Activated CD8-positive, alpha-beta memory T cell treated with anti-CD3 and anti-CD28 coated beads for 4 hours (primary cell): ENCODE results near the gene WFDC10B.
"Not testable (repeated sequence)": the region's sequence is repeated elsewhere in the genome, so short reads cannot be mapped to it uniquely, and the experiment has no call there.

Experiments
- DNase-seq, 2 donors: peaks; one replicate each; pipeline ENCODE4 v3.0.0-alpha.2; 2020; ENCODE audit warnings: low read depth in 2 of 2

WFDC10B gene

DNA sequence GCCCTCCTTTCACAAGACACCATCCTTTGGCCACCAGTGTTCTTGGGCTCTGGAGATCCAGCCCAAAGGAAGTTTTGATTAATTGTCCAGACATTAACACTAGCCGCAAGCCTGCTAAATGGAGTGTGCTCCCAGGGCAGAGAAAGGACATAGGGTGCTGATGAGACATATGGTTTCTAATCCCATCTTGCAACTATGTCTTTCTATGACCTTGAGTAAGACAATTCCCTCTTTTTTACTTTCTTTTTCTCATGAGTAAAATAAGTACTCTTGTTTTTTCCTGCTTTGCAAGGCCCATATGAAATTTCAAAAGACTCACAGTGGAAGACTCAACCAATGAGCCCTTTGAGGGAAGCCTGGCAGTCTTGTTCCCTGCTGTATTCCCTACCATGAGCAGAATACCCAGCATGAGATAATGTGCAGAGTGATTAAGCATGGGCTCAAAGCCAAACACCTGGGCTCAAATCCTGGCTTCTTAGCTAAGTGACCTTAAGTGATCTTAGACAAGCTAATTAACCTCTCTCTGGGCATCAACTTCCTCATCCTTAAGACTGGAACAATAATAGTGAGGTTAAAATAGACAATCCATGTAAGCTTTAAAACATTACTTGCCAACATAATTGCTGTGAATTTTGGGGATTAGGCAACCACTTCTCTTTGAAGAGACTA lies at the start of gene WFDC10B:
TSS of gene WFDC10B (minus strand) at position 51 of the 669 bp plus-strand sequence. CDS start 19,027 bp downstream, outside the sequence.
- no peak for DNase-seq

DNA sequence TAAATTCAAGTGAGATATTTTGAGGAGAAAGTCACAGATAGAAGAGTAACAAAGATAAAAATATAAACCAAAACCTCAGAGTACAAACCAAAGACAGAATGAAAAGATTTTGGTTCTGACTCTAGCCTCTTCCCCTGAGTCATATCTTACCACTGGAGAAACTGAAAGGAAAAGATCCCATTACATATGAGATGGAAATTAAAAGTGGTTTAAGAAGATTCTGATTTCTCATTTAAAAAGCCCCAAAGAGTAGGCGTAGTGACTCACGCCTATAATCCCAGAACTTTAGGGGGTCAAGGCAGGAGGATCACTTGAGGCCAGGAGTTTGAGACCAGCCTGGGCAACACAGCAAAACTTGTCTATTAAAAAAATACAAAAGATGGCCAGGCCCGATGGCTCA lies 47.9 kb upstream of the WFDC10B start:
- DNase-seq, result no peak

DNA sequence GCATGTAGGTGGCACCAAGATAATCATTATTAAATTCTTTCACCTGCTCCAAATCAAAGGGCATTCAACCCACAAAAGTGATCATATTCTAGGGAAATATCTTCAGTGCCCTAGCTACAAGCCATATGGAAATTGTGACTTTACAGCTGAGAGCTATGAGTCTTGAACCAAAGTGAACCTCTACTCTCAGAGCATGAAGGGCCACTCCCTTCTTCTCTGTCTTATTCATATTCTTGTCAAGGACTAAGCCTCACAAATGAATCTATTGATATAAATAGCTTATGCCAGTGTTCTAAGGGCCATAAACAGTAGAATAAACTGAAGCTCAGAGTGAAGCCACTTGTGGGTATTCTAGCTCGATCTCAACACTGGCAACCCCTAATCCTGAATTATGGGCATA lies 46.9 kb upstream of the WFDC10B start:
- DNase-seq, result no peak

DNA sequence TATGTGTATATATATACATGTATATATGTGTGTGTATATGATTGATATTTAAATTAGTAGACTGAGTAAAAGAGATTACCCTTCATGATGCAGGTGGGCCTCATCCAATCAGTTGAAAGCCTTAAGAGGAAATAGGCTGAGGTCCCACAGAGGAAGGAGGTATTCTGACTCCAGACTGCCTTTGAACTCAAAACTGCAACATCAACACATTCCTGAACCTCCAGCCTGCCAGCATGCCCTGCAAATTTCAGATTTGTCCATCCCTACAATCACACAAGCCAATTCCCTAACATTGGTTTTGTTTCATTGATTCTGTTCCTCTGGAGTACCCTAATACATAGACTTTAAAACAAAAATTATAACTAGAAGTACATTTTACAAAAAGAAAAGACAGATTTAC lies 40.2 kb upstream of the WFDC10B start:
- no peak for DNase-seq

- DNase-seq, result no peak
These were observed 37.8 kb upstream of the WFDC10B start for GRCh38 chr20:45742596-45742995.

GRCh38 chr20:45735988-45736387 lies 31.2 kb upstream of the WFDC10B start:
- DNase-seq, result no peak

DNA sequence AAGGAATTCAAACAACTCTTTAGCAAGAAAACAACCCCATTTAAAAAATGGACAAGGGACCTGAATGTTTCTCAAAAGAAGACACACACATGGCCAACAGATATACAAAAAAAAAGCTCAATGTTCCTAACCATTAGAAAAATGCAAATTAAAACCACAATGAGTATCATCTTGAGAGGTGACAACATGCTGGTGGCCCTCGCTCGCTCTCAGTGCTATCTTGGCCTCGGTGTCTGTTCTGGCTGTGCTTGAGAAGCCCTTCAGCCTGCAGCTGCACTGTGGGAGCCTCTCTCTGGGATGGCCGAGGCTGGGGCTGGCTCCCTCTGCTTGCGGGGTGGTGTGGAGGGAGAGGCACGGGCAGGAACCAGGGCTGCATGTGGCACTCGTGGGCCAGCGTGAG lies 30.7 kb upstream of the WFDC10B start:
- no peak for DNase-seq

DNA sequence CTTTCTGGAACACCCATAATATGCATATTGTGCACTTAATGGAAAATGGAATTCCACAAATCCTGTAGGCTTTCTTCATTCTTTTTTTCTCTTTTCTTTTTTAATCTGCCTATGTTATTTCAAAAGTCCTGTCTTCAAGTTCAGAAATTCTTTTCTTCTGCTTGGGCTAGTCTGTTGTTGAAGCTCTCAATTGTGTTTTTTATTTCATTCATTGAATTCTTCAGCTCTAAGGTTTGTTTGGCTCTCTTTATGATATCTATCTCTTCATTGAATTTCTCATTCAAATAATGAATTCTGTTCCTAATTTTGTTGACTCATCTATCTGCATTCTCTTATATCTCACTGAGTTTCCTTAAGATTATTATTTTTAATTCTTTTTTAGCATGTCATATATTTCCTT lies 27.4 kb upstream of the WFDC10B start:
- no peak for DNase-seq

DNA sequence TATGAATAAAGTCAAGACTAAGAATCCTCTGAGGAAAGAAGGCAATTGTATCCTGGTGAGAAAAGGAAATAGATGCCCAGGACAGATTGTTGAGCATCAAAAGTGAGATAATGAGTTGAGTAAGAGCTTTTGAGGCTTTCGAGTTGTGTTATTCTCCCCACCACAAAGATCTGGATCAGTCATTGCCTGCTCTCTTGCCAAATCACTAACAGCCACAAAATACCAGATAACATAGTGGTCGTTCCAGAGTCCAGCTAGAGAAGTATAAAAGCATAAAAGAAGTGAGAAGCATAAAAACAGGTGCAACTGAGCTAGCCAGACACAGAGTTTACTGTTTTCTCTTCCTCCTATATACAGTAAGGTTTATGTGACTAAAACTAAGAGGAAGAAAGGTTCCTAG lies 22.2 kb upstream of the WFDC10B start:
- no peak for DNase-seq

GRCh38 chr20:45725134-45725533 lies 20.3 kb upstream of the WFDC10B start:
- no peak for DNase-seq

DNA sequence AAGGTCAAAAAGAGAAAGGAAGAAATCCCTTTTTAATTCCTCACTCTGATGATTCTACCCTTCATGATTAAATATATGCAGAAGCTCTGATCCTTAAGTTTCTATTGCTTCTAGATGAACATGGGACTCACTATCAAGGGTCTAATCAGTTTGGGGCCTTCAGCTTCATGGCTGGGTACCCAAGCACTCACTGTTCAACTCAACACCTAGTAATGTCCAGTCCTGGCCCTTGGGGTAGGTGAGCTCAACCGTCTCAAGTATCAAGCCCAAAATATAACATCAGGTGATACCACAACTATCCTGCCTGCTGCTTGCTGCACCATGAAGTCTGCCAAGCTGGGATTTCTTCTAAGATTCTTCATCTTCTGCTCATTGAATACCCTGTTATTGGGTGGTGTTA lies 17.2 kb upstream of the WFDC10B start, which contains the start of gene SPINT4:
TSS of gene SPINT4 (plus strand) at position 301 of the 400 bp plus-strand sequence. CDS start at position 322, 21 bp downstream.
- DNase-seq, result no peak

DNA sequence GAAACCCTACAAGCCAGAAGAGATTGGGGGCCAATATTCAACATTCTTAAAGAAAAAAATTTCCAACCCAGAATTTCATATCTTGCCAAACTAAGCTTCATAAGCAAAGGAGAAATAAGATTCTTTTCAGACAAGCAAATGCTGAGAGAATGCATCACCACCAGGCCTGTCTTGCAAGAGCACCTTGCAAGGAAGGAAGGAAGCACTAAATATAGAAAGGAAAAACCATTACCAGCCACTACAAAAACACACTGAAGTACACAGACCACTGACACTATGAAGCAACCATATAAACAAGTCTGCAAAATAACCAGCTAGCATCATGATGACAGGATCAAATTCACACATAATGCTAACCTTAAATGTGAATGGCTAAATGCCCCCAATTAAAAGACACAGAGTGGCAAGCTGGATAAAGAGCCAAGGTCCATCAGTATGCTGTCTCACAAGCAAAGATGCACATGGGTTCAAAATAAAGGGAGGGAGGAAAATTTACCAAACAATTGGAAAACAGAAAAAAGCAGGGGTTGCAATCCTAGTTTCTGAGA lies 11.4 kb upstream of the WFDC10B start:
- not testable (repeated sequence) for DNase-seq

DNA sequence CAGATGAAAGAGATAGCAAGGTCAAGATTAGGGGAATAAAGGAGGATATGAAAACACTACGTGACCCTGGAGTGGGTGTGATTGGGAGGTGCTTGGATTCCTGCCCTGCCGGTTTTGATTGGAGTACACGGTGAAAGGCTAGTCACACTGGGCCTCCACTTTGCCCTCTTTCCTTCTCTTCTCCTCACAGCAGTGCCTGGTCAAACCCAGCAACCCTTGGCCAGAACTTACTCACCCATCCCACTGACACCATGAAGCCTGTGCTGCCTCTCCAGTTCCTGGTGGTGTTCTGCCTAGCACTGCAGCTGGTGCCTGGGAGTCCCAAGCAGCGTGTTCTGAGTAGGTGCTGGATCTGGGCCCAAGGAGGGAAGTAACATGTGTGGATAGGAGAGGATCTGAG lies 2.9 kb downstream of the WFDC10B start, which contains the start of gene WFDC13:
TSS of gene WFDC13 (plus strand) at position 166 of the 400 bp plus-strand sequence. CDS start at position 252, 86 bp downstream.
- DNase-seq, result no peak

GRCh38 chr20:45701104-45701503 lies 3.7 kb downstream of the WFDC10B start:
- DNase-seq, result no peak

GRCh38 chr20:45695496-45695895 lies 9.3 kb downstream of the WFDC10B start:
- DNase-seq, result no peak

GRCh38 chr20:45693346-45693745 lies 11.5 kb downstream of the WFDC10B start:
- DNase-seq, result not testable (repeated sequence)

GRCh38 chr20:45685896-45686295 lies 18.9 kb downstream of the WFDC10B start:
- no peak for DNase-seq

DNA sequence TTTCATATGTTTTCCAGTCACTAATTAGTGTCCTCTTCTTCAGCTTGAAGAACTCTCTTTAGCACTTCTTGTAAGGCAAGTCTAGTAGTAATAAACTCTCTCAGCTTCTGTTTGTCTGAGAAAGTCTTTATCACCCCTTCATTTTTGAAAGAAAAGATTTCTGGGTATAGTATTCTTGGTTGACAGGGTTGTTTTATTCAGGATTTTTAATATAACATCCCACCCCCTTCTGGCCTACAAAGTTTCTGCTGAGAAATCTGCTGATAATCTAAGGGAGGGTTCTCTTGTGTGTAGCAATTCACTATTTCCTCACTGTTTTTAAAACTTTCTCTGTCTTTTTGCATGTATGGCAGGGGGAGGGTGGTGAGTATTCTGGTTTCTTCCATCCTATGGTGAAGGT lies 25.2 kb downstream of the WFDC10B start:
- no peak for DNase-seq

- no peak for DNase-seq
These were observed 32.1 kb downstream of the WFDC10B start for GRCh38 chr20:45672765-45673164.

DNA sequence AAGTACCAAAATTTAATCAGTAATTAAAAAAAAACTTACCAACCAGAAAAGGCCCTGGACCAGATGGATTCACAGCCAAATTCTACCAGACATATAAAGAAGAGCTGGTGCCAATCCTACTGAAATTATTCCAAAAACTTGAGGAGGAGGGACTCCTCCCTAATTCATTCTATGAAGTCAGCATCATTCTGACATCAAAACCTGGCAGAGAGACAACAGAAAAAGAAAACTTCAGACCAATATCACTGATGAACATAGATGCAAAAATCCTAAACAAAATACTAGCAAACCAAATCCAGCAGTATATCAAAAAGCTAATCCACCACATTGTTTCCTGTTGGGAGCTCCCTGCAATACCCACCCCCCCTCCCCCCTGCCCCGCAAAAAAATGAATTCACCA lies 34.7 kb downstream of the WFDC10B start, which contains the start of gene WFDC11:
TSS of gene WFDC11 (minus strand) at position 101 of the 400 bp plus-strand sequence. CDS start 19,639 bp downstream, outside the sequence.
- DNase-seq, result no peak

- not testable (repeated sequence) for DNase-seq
These were observed 47.8 kb downstream of the WFDC10B start for GRCh38 chr20:45657038-45657437.

DNA sequence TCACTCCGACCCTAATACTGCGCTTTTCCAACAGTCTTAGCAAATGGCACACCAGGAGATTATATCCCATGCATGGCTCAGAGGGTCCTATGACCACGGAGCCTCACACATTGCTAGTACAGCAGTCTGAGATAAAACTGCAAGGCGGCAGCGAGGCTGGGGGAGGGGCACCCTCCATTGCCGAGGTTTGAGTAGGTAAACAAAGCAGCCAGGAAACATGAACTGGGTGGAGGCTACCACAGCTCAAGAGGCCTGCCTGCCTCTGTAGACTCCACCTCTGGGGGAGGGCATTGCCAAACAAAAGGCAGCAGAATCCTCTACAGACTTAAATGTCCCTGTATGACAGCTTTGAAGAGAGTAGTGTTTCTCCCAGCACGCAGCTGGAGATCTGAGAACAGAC lies 53.1 kb downstream of the WFDC10B start:
- DNase-seq, result not testable (repeated sequence)

GRCh38 chr20:45649312-45649863 lies 55.4 kb downstream of the WFDC10B start:
- no peak for DNase-seq
